ENCODE data around the gene XRCC3.

- TF ChIP-seq POLR2A (IDR thresholded peaks at IDR 0.05) (no peak), POLR2AphosphoS5 (IDR thresholded peaks at IDR 0.05) (no peak), CTCF (IDR thresholded peaks at IDR 0.05) (no peak)
Observed at GRCh38 chr14:103733651-103734050, 18.4 kb upstream of the XRCC3 start.

Data from transverse colon (tissue), 4 donors.